ENCODE data around the gene NEUROG2.
"Not testable (repeated sequence)": the region's sequence is repeated elsewhere in the genome, so short reads cannot be mapped to it uniquely, and the experiment has no call there.

NEUROG2 gene

GRCh38 chr4:112516066-112516470, at the start of gene NEUROG2:
Gene NEUROG2, minus strand, starts transcription at chr4:112516180. Its CDS starts 705 bp downstream, at chr4:112515475.
- DNase-seq: no peak

GRCh38 chr4:112564706-112565270, 48.8 kb upstream of the NEUROG2 start:
- DNase-seq: no peak

DNA sequence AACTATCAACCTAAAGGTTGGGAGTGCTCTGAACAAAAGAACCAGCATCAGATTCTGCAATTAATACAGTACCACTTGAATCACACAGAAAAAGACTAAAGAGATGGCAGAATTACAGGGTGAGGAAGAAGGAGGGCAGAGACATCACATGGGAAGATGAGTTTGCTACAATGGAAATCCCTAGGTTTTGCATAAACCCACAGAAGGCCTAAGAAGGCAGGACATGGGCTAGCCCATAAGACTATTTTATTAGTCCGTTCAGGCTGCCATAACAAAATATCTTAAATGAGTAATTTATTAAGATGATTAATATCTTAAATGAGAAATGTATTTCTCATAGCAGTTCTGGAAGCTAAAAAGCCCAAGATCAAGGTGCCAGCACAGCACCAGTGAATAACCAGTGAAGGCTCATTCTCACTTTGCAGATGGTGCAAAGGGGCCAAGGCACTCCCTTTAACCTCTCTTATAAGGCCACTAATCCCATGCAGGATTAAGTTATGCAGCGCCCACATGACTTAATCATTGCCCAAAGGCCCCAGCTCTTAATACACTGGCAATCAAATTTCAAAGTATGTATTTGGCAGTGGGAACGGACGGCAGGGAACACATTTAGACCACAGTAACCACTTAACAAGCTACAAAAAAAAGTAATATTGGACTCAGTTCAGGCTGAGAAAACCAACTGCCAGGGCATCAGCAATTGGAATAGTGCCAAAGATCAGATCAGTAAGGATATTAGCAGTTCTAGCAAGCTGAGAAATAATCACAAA, 47.6 kb upstream of the NEUROG2 start:
- no peak for DNase-seq

DNA sequence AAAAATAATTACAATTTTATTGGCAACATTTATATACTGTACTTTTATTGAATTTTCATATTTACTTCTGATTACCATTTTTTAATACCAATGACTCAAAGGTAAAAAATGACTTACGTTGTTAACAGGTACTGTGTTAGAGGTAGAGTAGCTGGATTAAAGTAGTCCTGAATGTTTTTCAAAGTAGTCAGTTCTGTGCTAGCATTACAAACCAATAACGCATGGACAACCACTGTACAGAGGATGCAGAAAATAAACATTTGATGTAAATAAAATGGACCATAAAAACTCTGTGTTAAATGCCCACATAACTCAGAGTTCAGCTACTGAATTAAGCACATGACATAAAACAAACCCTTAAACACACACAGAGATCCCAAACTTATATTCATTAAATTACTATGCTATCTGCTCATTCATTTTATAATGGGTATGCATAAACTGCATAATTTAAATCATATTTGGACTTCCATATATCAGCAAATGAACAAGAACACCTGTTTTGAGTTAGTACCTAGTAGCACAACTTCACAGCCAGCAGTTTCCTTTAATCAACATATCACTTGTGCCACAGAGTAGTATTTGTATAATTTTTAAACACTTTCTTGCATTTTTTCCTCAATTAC, 46.4 kb upstream of the NEUROG2 start:
- DNase-seq: no peak

- DNase-seq: peak; percentile 34 to 39
These were observed 44.1 kb upstream of the NEUROG2 start for GRCh38 chr4:112560084-112560483.

GRCh38 chr4:112559053-112559452, 43.1 kb upstream of the NEUROG2 start:
- no peak for DNase-seq

- no peak for DNase-seq
These were observed 41.9 kb upstream of the NEUROG2 start for GRCh38 chr4:112557676-112558411.

GRCh38 chr4:112554271-112554670, 38.3 kb upstream of the NEUROG2 start:
- DNase-seq: not testable (repeated sequence)

DNA sequence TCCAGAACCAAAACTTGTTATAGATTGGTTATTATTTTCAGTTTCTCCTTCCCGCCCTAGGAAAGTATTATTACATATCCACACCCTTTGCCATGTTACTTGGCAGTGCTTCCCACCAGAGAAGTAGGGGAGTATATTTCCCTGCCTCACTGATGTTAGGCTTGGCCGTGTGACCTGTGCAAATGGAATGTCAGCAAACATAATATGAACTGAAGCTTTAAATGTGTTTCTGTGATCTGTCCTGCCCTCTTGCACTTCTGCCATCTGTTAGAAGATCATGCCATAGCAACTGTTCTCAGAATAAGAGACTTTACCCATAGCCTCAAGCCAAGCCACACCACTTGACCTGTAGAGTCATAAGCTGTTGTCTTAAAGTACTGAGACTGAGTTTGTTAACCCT, 36.7 kb upstream of the NEUROG2 start:
- DNase-seq: no peak

- no peak for DNase-seq
These were observed 34.7 kb upstream of the NEUROG2 start for GRCh38 chr4:112550728-112551127.

GRCh38 chr4:112546476-112546875, 30.5 kb upstream of the NEUROG2 start:
- no peak for DNase-seq

GRCh38 chr4:112545346-112545745, 29.4 kb upstream of the NEUROG2 start:
- no peak for DNase-seq

GRCh38 chr4:112540695-112541094, 24.7 kb upstream of the NEUROG2 start:
- DNase-seq: no peak

DNA sequence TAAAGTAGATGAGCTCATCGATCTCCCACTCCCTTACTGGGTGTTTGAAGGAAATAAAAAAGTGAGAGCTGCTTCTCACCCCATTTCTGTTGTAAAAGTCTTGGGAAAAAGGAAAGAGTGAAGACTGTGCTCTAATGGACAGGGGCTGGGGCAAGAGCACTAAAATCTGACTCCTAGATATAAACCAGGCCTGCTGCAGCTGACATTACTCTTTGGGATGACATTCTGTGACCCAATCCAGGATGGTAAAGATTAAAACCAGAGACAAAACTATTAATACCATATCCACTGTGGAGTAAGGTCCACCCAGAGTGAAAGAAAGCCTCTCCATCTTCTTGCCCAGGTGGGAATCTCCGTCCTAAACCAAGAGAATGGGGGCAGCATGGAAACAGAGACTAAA, 20.1 kb upstream of the NEUROG2 start:
- DNase-seq: no peak

DNA sequence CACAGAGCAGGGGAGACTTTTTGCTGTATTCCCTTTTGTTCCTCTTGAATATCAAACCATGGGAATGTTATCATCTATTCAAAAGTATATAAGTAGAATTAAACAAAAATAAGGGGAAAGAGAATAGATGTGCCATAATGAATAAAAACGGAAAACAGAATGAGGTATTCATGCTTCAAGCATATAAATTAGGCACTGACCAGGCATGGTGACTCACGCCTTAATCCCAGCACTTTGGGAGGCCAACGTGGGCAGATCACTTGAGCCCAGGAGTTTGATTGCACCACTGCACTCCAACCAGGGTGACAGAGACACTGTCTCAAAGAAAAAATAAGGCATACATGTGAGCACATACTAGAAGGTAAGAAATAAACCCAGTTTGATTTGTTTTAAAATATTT, 16.3 kb upstream of the NEUROG2 start:
- no peak for DNase-seq

DNA sequence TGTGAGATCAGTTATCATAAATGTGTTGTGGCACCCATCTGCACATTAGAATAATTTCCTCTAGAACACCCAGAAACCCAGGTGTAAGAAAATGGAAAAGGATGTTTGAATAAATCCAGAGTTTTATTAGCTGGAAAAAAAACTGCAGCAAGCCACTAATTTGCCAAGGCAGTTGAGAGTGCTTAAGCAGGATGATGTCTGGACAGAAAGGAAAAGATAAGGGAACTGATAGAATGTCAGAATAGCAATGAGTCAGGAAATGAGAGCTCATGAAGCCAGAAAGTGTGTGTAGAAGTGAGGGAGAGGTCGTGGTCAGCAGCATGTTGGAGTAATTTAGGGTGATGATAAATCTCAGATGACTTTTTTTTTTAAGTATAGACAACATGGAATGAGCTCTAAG, 15.2 kb upstream of the NEUROG2 start:
- DNase-seq: no peak

- no peak for DNase-seq
These were observed 10.1 kb upstream of the NEUROG2 start for GRCh38 chr4:112526061-112526460.

- DNase-seq: peak; percentile 47 to 71
These were observed 8.0 kb upstream of the NEUROG2 start for GRCh38 chr4:112523764-112524505.

DNA sequence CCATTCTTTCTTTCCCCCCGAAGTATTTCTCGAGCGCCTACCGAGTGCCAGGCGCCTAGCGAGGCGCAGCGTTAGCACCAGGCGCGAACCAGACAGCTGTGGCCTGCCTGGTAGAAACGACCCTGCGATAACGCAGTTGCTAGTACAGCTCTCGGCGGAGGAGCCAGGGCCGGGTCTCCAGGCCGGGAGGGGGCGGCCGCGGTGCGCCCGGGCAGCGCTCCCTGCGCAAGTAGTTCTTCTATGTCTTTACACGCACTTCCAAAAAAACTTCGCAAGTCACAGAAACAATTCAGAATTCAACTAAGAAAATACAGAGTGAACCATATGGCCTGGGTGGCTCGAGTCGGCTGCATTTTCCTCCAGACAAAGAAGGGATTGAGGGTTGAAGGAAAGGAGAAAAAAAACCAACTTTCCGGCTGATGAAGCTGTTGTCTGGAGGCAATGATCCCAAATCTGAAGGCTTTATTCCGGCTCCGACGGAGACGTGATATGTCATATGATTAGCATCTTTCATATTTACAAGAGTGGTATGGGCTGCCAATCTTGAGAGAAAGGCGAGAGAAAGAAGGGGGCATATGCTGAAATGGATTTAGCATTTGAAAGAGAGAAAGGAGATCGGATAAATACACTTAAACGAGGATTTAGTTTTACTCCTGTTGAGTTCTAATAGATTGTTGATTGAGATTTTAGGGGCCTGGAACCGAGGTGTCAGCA, 7.2 kb upstream of the NEUROG2 start:
- peak; percentile 57 to 62 for DNase-seq

DNA sequence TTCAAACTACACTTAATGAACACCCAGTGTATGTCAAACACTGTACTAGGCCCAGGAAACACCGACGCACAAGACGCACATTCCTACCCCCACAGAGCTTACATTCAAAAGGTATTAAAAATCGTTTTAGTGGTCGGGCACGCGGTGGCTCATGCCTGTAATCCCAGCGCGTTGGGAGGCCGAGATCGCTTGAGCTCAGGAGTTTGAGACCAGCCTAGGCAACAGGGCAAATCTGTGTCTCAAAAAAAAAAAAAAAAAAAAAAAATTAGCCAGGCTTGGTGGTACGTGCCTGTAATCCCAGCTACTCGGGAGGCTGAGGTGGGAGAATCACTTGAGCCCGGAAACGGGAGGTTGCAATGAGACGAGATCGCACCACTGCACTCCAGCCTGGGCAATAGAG, 6.5 kb upstream of the NEUROG2 start:
- DNase-seq: not testable (repeated sequence)

- no peak for DNase-seq
These were observed 5.4 kb upstream of the NEUROG2 start for GRCh38 chr4:112521123-112522023.

All from Kasumi-1 (cell line).